ENCODE results near the gene KBTBD2. TPM values are rescaled to one million over a fixed set of nuclear protein-coding genes. Genes with fewer than 3 reads are reported as not detected.
"Not testable (repeated sequence)": the region's sequence is repeated elsewhere in the genome, so short reads cannot be mapped to it uniquely, and the experiment has no call there.

Gene KBTBD2
- total RNA-seq, 2 experiments from 2014 or later = 34.5 to 35.9 TPM

DNA sequence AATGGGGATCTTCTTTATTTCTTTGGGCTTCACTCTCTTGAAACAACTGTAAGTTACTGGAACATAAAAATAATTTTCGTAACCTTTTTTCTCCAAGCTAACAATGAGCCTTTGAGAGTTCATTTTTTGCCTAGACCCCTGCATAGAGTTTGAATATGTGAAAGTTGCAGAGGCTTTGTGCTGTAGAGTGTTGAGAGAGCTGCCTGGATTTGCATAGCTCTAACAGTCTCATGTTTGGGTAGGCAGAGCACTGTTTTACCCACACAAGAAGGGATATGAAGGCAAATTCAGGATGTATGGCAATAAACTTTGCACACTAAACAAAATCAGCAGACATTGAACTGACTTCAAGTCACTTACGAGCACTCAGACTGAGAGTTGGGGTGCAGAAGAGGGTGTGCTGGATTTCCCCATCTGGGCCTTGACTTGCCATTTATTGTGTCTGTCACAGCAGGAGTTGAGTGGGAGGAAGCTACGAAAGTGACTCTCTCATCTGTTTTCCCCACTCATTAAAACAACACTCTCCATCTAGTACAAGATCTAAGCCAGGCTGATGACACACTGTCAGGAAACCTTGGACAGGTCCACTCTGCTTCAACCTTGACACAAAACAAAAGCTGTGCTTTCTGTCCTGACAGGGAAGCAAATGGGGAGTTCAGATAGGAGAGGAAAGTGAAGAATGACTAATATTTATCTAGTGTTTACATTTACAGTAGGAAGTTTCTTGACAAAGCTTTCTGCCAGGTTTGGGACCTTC, 62.4 kb downstream of the KBTBD2 start:
- H3K9me3 ChIP-seq (ENCODE audit: low read length); H3K9me2 ChIP-seq (ENCODE audit: insufficient read depth, low read length); POLR2A ChIA-PET; H3K27ac ChIP-seq (ENCODE audit: low read depth, low read length, poor library complexity, severe bottlenecking); intact Hi-C loops (cut with micrococcal nuclease; ENCODE audit: unreplicated experiment); CTCF ChIA-PET (ENCODE audit: unreplicated experiment); H3K36me3 ChIP-seq (ENCODE audit: insufficient read depth, low read length); H3K4me2 ChIP-seq (ENCODE audit: low read length); H2AFZ ChIP-seq (ENCODE audit: low read length); H3K4me1 ChIP-seq (ENCODE audit: insufficient read depth, low read length, poor library complexity, severe bottlenecking); BruUV-seq (replicated peaks); DNase-seq (ENCODE audit: low spot score); H3K79me2 ChIP-seq (ENCODE audit: insufficient read depth, low read depth, low read length); H3K4me3 ChIP-seq (ENCODE audit: low read depth, low read length, poor library complexity, severe bottlenecking); H4K20me1 ChIP-seq (ENCODE audit: insufficient read depth, low read length): not testable (repeated sequence)

Other genes starting within 250 kb of the KBTBD2 start
- 0.73 TPM in 1 of 2 replicates, not detected in the other for gene FKBP9, start 65.7 kb upstream of the KBTBD2 start, total RNA-seq (2014; rRNA removed; shearing (Covaris generic))
- 1.1 TPM in 1 of 2 replicates, not detected in the other for gene FKBP9, start 65.7 kb upstream of the KBTBD2 start, total RNA-seq (2022)
- 34.7 and 37.1 TPM in 2 replicates for gene NT5C3A, start 171.0 kb upstream of the KBTBD2 start, total RNA-seq (2014; rRNA removed; shearing (Covaris generic))
- gene NT5C3A, start 171.0 kb upstream of the KBTBD2 start, total RNA-seq (2022) = 55.3 and 62.4 TPM in 2 replicates
- 21.8 and 22.0 TPM in 2 replicates for gene RP9, start 217.6 kb upstream of the KBTBD2 start, total RNA-seq (2014; rRNA removed; shearing (Covaris generic))
- gene RP9, start 217.6 kb upstream of the KBTBD2 start, total RNA-seq (2022) = 23.3 and 24.1 TPM in 2 replicates
- 4.8 and 6.8 TPM in 2 replicates for gene BBS9, start 237.8 kb upstream of the KBTBD2 start, total RNA-seq (2014; rRNA removed; shearing (Covaris generic))
- gene BBS9, start 237.8 kb upstream of the KBTBD2 start, total RNA-seq (2022) = 14.8 and 16.0 TPM in 2 replicates